ENCODE data around the gene NEK4. TPM values are rescaled to one million over a fixed set of nuclear protein-coding genes. Genes with fewer than 3 reads are reported as not detected.
A peak's percentile ranks its signal among the peaks of the same experiment; 100 is the strongest.

The NEK4 gene
- total and polyA plus RNA-seq, 4 donors: 5.8 to 39.9 (median 19.1) TPM

- ATAC-seq (ENCODE audit: insufficient read depth, low FRiP score): no peak
- 60 to 94% methylated on average over 3 of the region's 3 CpGs for WGBS, 2 donors
- no peak for DNase-seq
- Histone ChIP-seq H3K27ac (ENCODE audit: low read depth in 1 of 2, low read length in 1 of 2) (no peak overlapping the region), H3K9ac (ENCODE audit: insufficient read depth in 1 of 2, low read length in 2 of 2) (no peak overlapping the region), H3K9me3 (ENCODE audit: control insufficient read depth in 4 of 4, insufficient read depth in 3 of 4, low read length in 3 of 4) (peaks cover 0 to 1% (median 0%) of the 10 kb centered on the region in 4 donors), H3K36me3 (ENCODE audit: control insufficient read depth in 4 of 4, insufficient read depth in 4 of 4, low read length in 4 of 4) (peaks cover 17 to 50% (median 31%) of the 10 kb centered on the region in 4 donors), H3K4me1 (ENCODE audit: control insufficient read depth in 5 of 5, insufficient read depth in 5 of 5, low read length in 5 of 5) (no peaks in the 10 kb centered on the region), H3K27me3 (ENCODE audit: control insufficient read depth in 3 of 3, insufficient read depth in 3 of 3, low read length in 2 of 3) (no peaks in the 10 kb centered on the region), H3K4me3 (no peak overlapping the region)
- TF ChIP-seq CTCF (IDR thresholded peaks at IDR 0.05; ENCODE audit: control extremely low read depth, extremely low read depth): no peak
These were observed 110.7 kb downstream of the NEK4 start for GRCh38 chr3:52660046-52660445.

Small RNA genes within 50 kb of the gene (small RNA-seq; reads per million reads assigned to genes)
- gene AC006254.2 (ENCODE audit: low replicate concordance) (not detected), gene RF00569 (ENCODE audit: low replicate concordance) (2,318 reads per million, percentile 99 among the genes with 10 or more reads in this experiment), gene RF01183 (ENCODE audit: low replicate concordance) (not detected), gene SNORD19 (ENCODE audit: low replicate concordance) (0.21 reads per million, percentile 13 among the genes with 10 or more reads in this experiment), gene SNORD19B (ENCODE audit: low replicate concordance) (not detected), gene SNORD69 (ENCODE audit: low replicate concordance) (4,135 reads per million, percentile 100 among the genes with 10 or more reads in this experiment)

Other genes starting within 250 kb of the NEK4 start
- 10 to 100 TPM; 32.7 to 85.6 TPM for gene NT5DC2, start 237.1 kb downstream of the NEK4 start, total RNA-seq
- gene NT5DC2, start 237.1 kb downstream of the NEK4 start, polyA plus RNA-seq: 10 to 100 TPM; 50.0 to 52.5 TPM
- gene UQCC5, start 234.3 kb downstream of the NEK4 start, total RNA-seq: 10 to 100 TPM in 1 of 2 donors, 1 to 10 TPM in 1; 3.1 to 32.0 TPM
- 100 to 1,000 TPM in 1 of 2 donors, 10 to 100 TPM in 1; 19.7 to 104 TPM for gene UQCC5, start 234.3 kb downstream of the NEK4 start, polyA plus RNA-seq
- 10 to 100 TPM; 63.8 to 92.8 TPM for gene PBRM1, start 85.0 kb downstream of the NEK4 start, total RNA-seq
- 10 to 100 TPM in 1 of 2 donors, 1 to 10 TPM in 1; 9.8 to 17.6 TPM for gene PBRM1, start 85.0 kb downstream of the NEK4 start, polyA plus RNA-seq
- gene GNL3, start 84.9 kb downstream of the NEK4 start, total RNA-seq: 10 to 100 TPM; 57.5 to 84.6 TPM
- gene GNL3, start 84.9 kb downstream of the NEK4 start, polyA plus RNA-seq: 10 to 100 TPM; 71.3 to 73.4 TPM
- 10 to 100 TPM; 54.1 to 85.5 TPM for gene GLT8D1, start 65.1 kb downstream of the NEK4 start, total RNA-seq
- 10 to 100 TPM; 35.4 to 42.5 TPM for gene GLT8D1, start 65.1 kb downstream of the NEK4 start, polyA plus RNA-seq
- gene SPCS1, start 64.8 kb downstream of the NEK4 start, total RNA-seq: 10 to 100 TPM; 63.3 to 94.1 TPM
- gene SPCS1, start 64.8 kb downstream of the NEK4 start, polyA plus RNA-seq: 100 to 1,000 TPM in 1 of 2 donors, 10 to 100 TPM in 1; 97.4 to 139 TPM
- gene ITIH1, start 6.7 kb upstream of the NEK4 start, total RNA-seq: under 1 TPM; 0.11 to 0.34 TPM
- gene ITIH1, start 6.7 kb upstream of the NEK4 start, polyA plus RNA-seq: under 1 TPM; 0.35 to 0.50 TPM
- 1 to 10 TPM in 1 of 2 donors, under 1 TPM in 1; 0.54 to 2.6 TPM for gene ITIH3, start 23.9 kb upstream of the NEK4 start, total RNA-seq
- gene ITIH3, start 23.9 kb upstream of the NEK4 start, polyA plus RNA-seq: 1 to 10 TPM in 1 of 2 donors, under 1 TPM in 1; 0.76 to 3.2 TPM
- gene ITIH4, start 59.7 kb upstream of the NEK4 start, total RNA-seq: 10 to 100 TPM in 1 of 2 donors, 1 to 10 TPM in 1; 7.5 to 33.8 TPM
- gene ITIH4, start 59.7 kb upstream of the NEK4 start, polyA plus RNA-seq: 10 to 100 TPM in 1 of 2 donors, 1 to 10 TPM in 1; 4.5 to 16.5 TPM
- 10 to 100 TPM in 1 of 2 donors, 1 to 10 TPM in 1; 3.3 to 10.9 TPM for gene MUSTN1, start 64.1 kb upstream of the NEK4 start, total RNA-seq
- gene MUSTN1, start 64.1 kb upstream of the NEK4 start, polyA plus RNA-seq: 10 to 100 TPM in 1 of 2 donors, 1 to 10 TPM in 1; 4.6 to 39.0 TPM
- gene STIMATE, start 126.6 kb upstream of the NEK4 start, total RNA-seq: 10 to 100 TPM; 21.9 to 62.5 TPM
- 10 to 100 TPM; 18.6 to 19.0 TPM for gene STIMATE, start 126.6 kb upstream of the NEK4 start, polyA plus RNA-seq

Data from lung (tissue), 13 donors.